Osteoblast (primary cell): Measurements from ENCODE around the gene FNDC3B. TPM values are rescaled to one million over a fixed set of nuclear protein-coding genes. Genes with fewer than 3 reads are reported as not detected.
A peak's percentile ranks its signal among the peaks of the same experiment; 100 is the strongest.

ENCODE experiments used
- DNase-seq: peaks from one replicate; pipeline ENCODE4 v3.0.0; 2011; ENCODE audit warnings: low spot score, mixed read lengths; ENCODE audit not compliant: insufficient read length; ENCODE audit errors: missing footprints
- H2AFZ ChIP-seq: 2 replicates; pipeline ENCODE4 v1.6.0; 2011; ENCODE audit warnings: mild to moderate bottlenecking, low read length
- H3K27ac ChIP-seq: 2 replicates; pipeline ENCODE4 v1.5.1; 2011; ENCODE audit warnings: mild to moderate bottlenecking, low read depth, low read length, moderate library complexity
- H3K27me3 ChIP-seq: 2 replicates; pipeline ENCODE4 v1.6.0; 2012; ENCODE audit warnings: mild to moderate bottlenecking, control low read depth, inconsistent platforms, low read length, moderate library complexity; ENCODE audit not compliant: insufficient read depth
- H3K36me3 ChIP-seq: 2 replicates; pipeline ENCODE4 v1.5.1; 2011; ENCODE audit warnings: mild to moderate bottlenecking, low read length, control low read depth, moderate library complexity; ENCODE audit not compliant: insufficient read depth
- H3K4me1 ChIP-seq: 2 replicates; pipeline ENCODE4 v1.5.1; 2011; ENCODE audit warnings: mild to moderate bottlenecking, low read length, control low read depth, moderate library complexity; ENCODE audit not compliant: insufficient read depth
- H3K4me2 ChIP-seq: 2 replicates; pipeline ENCODE4 v1.6.0; 2011; ENCODE audit warnings: mild to moderate bottlenecking, low read length; ENCODE audit not compliant: insufficient read depth
- H3K4me3 ChIP-seq: fragments of 200-600 bp; sonication (generic); 3 replicates; pipeline ENCODE4 v1.5.1; 2012; ENCODE audit warnings: mild to moderate bottlenecking, low read length, inconsistent platforms; ENCODE audit not compliant: insufficient read depth
- H3K79me2 ChIP-seq: 2 replicates; pipeline ENCODE4 v1.6.0; 2012; ENCODE audit warnings: mild to moderate bottlenecking, low read length, control low read depth, inconsistent platforms; ENCODE audit not compliant: insufficient read depth
- H3K9me3 ChIP-seq: 2 replicates; pipeline ENCODE4 v1.5.1; 2011; ENCODE audit warnings: low read depth, low read length, control low read depth
- H4K20me1 ChIP-seq: 2 replicates; pipeline ENCODE4 v1.6.0; 2012; ENCODE audit warnings: mild to moderate bottlenecking, low read length, control low read depth; ENCODE audit not compliant: insufficient read depth
- CTCF ChIP-seq: IDR thresholded peaks from 2 replicates; pipeline ENCODE4 v1.5.1; 2011; ENCODE audit warnings: mild to moderate bottlenecking, low read depth, low read length, moderate library complexity; ENCODE audit errors: extremely low read depth
- total RNA-seq: library from RNA; depleted of rRNA; stranded (reverse); fragments of >200 nt; gene quantifications from 2 replicates; pipeline ENCODE4 v1.2.3, GENCODE V29; 2012

FNDC3B gene
- total RNA-seq, 1 donor, result 179 TPM

GRCh38 chr3:172194702-172195406 is 155.5 kb downstream of the FNDC3B start:
- no peak for TF ChIP-seq CTCF
- DNase-seq, result no peak
- H3K9me3 ChIP-seq, result no peaks in the 10 kb centered on the region
- no peak overlapping the region for H2AFZ ChIP-seq
- no peak overlapping the region for H3K4me3 ChIP-seq
- H3K36me3 ChIP-seq, result peaks cover 3% of the 10 kb centered on the region
- peak overlapping the region; percentile 4 for H3K4me2 ChIP-seq
- H3K79me2 ChIP-seq, result peaks cover 85% of the 10 kb centered on the region
- peak overlapping the region; percentile 40 for H3K27ac ChIP-seq
- H3K27me3 ChIP-seq, result no peaks in the 10 kb centered on the region
- peaks cover 28% of the 10 kb centered on the region for H3K4me1 ChIP-seq
- peaks cover 29% of the 10 kb centered on the region for H4K20me1 ChIP-seq

- DNase-seq, result no peak
- peak overlapping the region; percentile 40 for H3K27ac ChIP-seq
- peaks cover 5% of the 10 kb centered on the region for H3K36me3 ChIP-seq
- H3K4me1 ChIP-seq, result peaks cover 31% of the 10 kb centered on the region
- H4K20me1 ChIP-seq, result peaks cover 24% of the 10 kb centered on the region
- no peak overlapping the region for H2AFZ ChIP-seq
- H3K27me3 ChIP-seq, result no peaks in the 10 kb centered on the region
- H3K4me2 ChIP-seq, result no peak overlapping the region
- TF ChIP-seq CTCF, result no peak
- H3K79me2 ChIP-seq, result peaks cover 85% of the 10 kb centered on the region
- H3K9me3 ChIP-seq, result no peaks in the 10 kb centered on the region
- H3K4me3 ChIP-seq, result no peak overlapping the region
Measured at GRCh38 chr3:172195407-172195754, 156.0 kb downstream of the FNDC3B start.

- no peak overlapping the region for H3K4me3 ChIP-seq
- no peak for TF ChIP-seq CTCF
- H3K36me3 ChIP-seq, result peaks cover 5% of the 10 kb centered on the region
- no peak overlapping the region for H3K4me2 ChIP-seq
- no peak for DNase-seq
- no peaks in the 10 kb centered on the region for H3K9me3 ChIP-seq
- H3K27me3 ChIP-seq, result no peaks in the 10 kb centered on the region
- H3K79me2 ChIP-seq, result peaks cover 70% of the 10 kb centered on the region
- no peak overlapping the region for H3K27ac ChIP-seq
- H2AFZ ChIP-seq, result no peak overlapping the region
- peaks cover 49% of the 10 kb centered on the region for H3K4me1 ChIP-seq
- H4K20me1 ChIP-seq, result peaks cover 12% of the 10 kb centered on the region
Measured at GRCh38 chr3:172197344-172197743, 158.0 kb downstream of the FNDC3B start.

GRCh38 chr3:172198428-172198827 is 159.1 kb downstream of the FNDC3B start:
- H3K36me3 ChIP-seq, result peaks cover 5% of the 10 kb centered on the region
- H4K20me1 ChIP-seq, result peaks cover 14% of the 10 kb centered on the region
- TF ChIP-seq CTCF, result no peak
- no peak for DNase-seq
- H3K9me3 ChIP-seq, result no peaks in the 10 kb centered on the region
- no peaks in the 10 kb centered on the region for H3K27me3 ChIP-seq
- peaks cover 57% of the 10 kb centered on the region for H3K4me1 ChIP-seq
- H3K27ac ChIP-seq, result no peak overlapping the region
- peaks cover 73% of the 10 kb centered on the region for H3K79me2 ChIP-seq
- H3K4me2 ChIP-seq, result no peak overlapping the region
- no peak overlapping the region for H2AFZ ChIP-seq
- no peak overlapping the region for H3K4me3 ChIP-seq
